GM12874 (cell line): Measurements from ENCODE around the gene DNPEP.

ENCODE experiments used
- TF ChIP-seq, protein P1 (sequence below): IDR thresholded peaks from 2 replicates; pipeline ENCODE4 v1.5.1; 2011; ENCODE audit warnings: low read depth, mild to moderate bottlenecking, control low read depth, low read length, moderate library complexity; ENCODE audit not compliant: insufficient read depth

Gene DNPEP

DNA sequence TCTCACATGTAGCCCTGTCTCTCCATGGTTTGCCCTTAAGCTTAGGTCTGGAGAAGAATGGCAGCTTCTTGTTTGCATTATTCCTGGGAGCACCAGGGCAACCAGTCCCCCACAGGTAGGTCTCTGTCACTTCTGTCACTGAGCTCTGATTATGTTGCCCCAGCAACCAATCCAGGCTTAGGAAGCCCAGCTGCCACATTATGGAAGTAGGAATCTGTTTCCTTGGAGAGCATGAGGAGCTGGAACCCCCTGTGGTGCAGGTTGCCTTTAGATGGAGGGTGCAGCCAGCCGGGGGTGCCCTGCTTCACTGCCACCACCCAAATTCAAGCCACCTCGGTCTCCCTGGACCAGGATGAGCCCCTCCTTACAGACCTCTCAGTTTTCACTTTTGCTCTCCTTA lies 60.0 kb downstream of the DNPEP start:
- TF ChIP-seq, protein P1, sequence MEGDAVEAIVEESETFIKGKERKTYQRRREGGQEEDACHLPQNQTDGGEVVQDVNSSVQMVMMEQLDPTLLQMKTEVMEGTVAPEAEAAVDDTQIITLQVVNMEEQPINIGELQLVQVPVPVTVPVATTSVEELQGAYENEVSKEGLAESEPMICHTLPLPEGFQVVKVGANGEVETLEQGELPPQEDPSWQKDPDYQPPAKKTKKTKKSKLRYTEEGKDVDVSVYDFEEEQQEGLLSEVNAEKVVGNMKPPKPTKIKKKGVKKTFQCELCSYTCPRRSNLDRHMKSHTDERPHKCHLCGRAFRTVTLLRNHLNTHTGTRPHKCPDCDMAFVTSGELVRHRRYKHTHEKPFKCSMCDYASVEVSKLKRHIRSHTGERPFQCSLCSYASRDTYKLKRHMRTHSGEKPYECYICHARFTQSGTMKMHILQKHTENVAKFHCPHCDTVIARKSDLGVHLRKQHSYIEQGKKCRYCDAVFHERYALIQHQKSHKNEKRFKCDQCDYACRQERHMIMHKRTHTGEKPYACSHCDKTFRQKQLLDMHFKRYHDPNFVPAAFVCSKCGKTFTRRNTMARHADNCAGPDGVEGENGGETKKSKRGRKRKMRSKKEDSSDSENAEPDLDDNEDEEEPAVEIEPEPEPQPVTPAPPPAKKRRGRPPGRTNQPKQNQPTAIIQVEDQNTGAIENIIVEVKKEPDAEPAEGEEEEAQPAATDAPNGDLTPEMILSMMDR, result no peak

DNA sequence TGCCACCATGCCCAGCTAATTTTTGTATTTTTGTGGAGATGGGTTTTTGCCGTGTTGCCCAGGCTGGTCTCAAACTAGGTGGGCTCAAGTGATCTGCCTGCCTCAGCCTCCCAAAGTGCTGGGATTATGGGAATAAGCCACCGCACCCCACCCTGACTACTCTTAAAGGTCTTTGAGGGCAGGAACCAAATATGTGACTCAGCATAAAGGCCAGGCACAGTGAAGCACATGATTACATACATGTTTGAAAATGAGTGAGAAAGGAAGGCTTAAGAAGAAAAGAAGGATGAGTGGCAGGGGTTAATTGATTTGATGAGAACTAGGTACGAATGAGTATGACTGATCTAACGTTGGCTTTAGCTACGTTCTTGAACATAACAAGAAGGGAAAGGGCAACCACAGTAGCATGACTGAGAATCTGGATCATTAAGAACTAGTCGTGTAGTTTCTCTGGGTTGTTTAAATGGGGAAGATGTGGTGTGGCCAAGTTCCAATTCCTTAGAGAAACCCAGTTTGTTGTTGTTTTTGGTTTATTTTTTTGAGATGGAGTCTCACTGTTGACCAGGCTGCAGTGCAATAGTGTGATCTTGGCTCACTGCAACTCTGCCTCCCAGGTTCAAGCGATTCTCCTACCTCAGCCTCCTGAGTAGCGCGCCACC lies 61.9 kb downstream of the DNPEP start:
- TF ChIP-seq, protein P1, result no peak

DNA sequence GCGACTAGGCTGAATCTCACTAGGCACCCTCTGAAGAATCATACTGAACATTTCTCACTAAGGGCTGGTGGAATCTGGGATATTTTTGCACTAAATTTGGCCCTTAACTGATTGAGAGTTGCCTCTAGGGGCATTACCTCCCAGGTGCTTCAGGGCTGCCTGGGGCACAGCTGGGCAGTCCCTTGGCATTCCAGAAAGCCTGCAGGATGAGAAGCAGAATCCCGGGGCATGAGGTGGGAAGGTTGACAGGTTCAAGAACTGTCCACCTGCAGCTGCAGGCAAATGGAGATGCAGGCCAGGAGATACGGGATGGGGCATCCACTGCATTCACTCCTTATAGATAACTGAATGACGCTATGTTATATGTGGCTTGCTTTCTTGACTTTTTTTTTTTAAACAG lies 62.6 kb downstream of the DNPEP start:
- TF ChIP-seq, protein P1, result no peak

DNA sequence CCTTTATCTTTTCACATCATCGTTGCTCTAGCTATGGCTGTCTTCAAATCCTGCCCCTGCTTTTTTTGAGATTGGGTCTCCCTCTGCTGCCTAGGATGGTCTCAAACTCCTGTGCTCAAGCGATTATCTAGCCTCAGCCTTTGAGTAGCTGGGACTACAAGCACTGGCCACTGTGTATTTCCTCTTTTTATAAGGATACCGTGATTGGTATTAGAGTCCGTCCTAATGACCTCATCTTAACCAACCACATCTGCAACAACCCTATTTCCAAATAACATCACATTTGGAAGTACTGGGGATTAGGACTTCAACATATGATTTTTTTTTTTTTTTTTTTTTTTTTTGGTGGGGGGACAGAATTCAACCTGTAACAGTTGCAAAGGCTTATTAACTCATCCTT lies 64.3 kb downstream of the DNPEP start:
- TF ChIP-seq, protein P1, result no peak
